Lower leg skin (tissue), 3 donors: ENCODE data around the gene DHPS.

ENCODE experiments used
- POLR2A ChIP-seq, 2 donors: fragments of 450-650 bp; IDR thresholded peaks; one replicate each; pipeline ENCODE4 v1.6.1; 2016 to 2017; ENCODE audit warnings: antibody characterized with exemption in 2 of 2, mild to moderate bottlenecking in 1 of 2, moderate library complexity in 1 of 2
- TF ChIP-seq, protein P1 (sequence below), 3 donors: fragments of 450-650 bp; IDR thresholded peaks; one replicate each; pipeline ENCODE4 v1.5.1; 2016; ENCODE audit warnings: antibody characterized with exemption in 3 of 3, mild to moderate bottlenecking in 3 of 3, moderate library complexity in 2 of 3

DNA sequence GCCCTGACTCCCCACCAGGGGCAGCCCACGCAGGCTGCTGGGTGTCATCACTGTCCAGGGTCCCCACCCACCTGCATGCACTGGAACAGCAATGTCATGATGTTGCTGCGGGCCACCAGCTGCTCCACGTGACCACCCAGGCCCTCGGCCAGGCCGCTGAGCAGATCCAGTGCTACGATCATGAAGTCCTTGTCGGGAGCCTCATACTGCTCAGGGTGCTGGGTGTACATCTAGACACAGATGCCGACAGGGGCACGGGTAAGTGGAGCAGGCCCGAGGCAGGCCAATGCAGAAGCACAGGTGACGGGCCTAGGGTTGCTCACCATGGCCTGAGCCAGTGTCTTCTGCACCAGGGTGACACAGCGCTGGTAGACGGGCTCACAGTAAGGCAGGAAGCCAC lies 23.5 kb upstream of the DHPS start:
- no peak for TF ChIP-seq POLR2A (IDR thresholded peaks at IDR 0.05)
- TF ChIP-seq, protein P1, sequence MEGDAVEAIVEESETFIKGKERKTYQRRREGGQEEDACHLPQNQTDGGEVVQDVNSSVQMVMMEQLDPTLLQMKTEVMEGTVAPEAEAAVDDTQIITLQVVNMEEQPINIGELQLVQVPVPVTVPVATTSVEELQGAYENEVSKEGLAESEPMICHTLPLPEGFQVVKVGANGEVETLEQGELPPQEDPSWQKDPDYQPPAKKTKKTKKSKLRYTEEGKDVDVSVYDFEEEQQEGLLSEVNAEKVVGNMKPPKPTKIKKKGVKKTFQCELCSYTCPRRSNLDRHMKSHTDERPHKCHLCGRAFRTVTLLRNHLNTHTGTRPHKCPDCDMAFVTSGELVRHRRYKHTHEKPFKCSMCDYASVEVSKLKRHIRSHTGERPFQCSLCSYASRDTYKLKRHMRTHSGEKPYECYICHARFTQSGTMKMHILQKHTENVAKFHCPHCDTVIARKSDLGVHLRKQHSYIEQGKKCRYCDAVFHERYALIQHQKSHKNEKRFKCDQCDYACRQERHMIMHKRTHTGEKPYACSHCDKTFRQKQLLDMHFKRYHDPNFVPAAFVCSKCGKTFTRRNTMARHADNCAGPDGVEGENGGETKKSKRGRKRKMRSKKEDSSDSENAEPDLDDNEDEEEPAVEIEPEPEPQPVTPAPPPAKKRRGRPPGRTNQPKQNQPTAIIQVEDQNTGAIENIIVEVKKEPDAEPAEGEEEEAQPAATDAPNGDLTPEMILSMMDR (IDR thresholded peaks at IDR 0.05) = no peak
